Liver (tissue), 9 donors: ENCODE measurements around the gene VEPH1. TPM values are rescaled to one million over a fixed set of nuclear protein-coding genes. Genes with fewer than 3 reads are reported as not detected.

Experiments
- DNase-seq: peaks from one replicate; pipeline ENCODE4 v3.0.0-alpha.2; 2017; ENCODE audit warnings: low spot score
- H3K27ac ChIP-seq, 2 donors: one replicate each; pipeline ENCODE4 v1.7.0; 2013; ENCODE audit warnings: inconsistent platforms in 2 of 2, low read length in 2 of 2, control low read depth in 1 of 2, low read depth in 1 of 2, mild to moderate bottlenecking in 1 of 2
- H3K27me3 ChIP-seq, 4 donors: one replicate each; pipeline versions ENCODE4 v1.6.1 to v1.7.0; 2013; ENCODE audit warnings: low read length in 3 of 4, inconsistent platforms in 1 of 4, mild to moderate bottlenecking in 1 of 4, moderate library complexity in 1 of 4; ENCODE audit not compliant: control insufficient read depth in 4 of 4, insufficient read depth in 4 of 4
- H3K36me3 ChIP-seq, 4 donors: one replicate each; pipeline versions ENCODE4 v1.6.1 to v1.7.0; 2013; ENCODE audit warnings: low read length in 3 of 4, mild to moderate bottlenecking in 3 of 4, low read depth in 1 of 4, moderate library complexity in 1 of 4; ENCODE audit not compliant: control insufficient read depth in 4 of 4, insufficient read depth in 3 of 4
- H3K4me1 ChIP-seq, 4 donors: one replicate each; pipeline versions ENCODE4 v1.6.1 to v1.7.0; 2013; ENCODE audit warnings: low read length in 3 of 4, mild to moderate bottlenecking in 3 of 4, moderate library complexity in 1 of 4; ENCODE audit not compliant: control insufficient read depth in 4 of 4, insufficient read depth in 4 of 4
- H3K4me3 ChIP-seq, 3 donors: one replicate each; pipeline versions ENCODE4 v1.6.1 to v1.7.0; 2013; ENCODE audit warnings: low read length in 3 of 3, control low read depth in 1 of 3, low read depth in 1 of 3, mild to moderate bottlenecking in 1 of 3
- H3K9ac ChIP-seq, 2 donors: one replicate each; pipeline ENCODE4 v1.7.0; 2013; ENCODE audit warnings: low read length in 2 of 2, mild to moderate bottlenecking in 2 of 2, moderate library complexity in 2 of 2, control low read depth in 1 of 2, low read depth in 1 of 2
- H3K9me3 ChIP-seq, 4 donors: one replicate each; pipeline versions ENCODE4 v1.6.1 to v1.7.0; 2013; ENCODE audit warnings: low read length in 3 of 4; ENCODE audit not compliant: control insufficient read depth in 4 of 4
- ATF3 ChIP-seq: IDR thresholded peaks from 2 replicates; pipeline ENCODE4 v1.6.1; 2016; ENCODE audit warnings: antibody characterized with exemption
- CTCF ChIP-seq: fragments of 150-350 bp; IDR thresholded peaks from 2 replicates; pipeline ENCODE4 v1.5.1; 2017; ENCODE audit warnings: improper control_type of control experiment, low read depth, low read length; ENCODE audit not compliant: missing input control
- EGR1 ChIP-seq, 2 donors: IDR thresholded peaks; 2 replicates each; pipeline ENCODE4 v1.6.1; 2016 to 2018; ENCODE audit warnings: antibody characterized with exemption in 2 of 2, low read depth in 2 of 2
- FOXA1 ChIP-seq: IDR thresholded peaks from 2 replicates; pipeline ENCODE4 v1.6.1; 2016; ENCODE audit warnings: antibody characterized with exemption
- FOXA2 ChIP-seq: IDR thresholded peaks from 2 replicates; pipeline ENCODE4 v1.6.1; 2016; ENCODE audit warnings: antibody characterized with exemption
- GABPA ChIP-seq, 2 donors: IDR thresholded peaks in 1 of 2; conservative IDR thresholded peaks in 1 of 2; 2 replicates each; pipeline ENCODE4 v1.6.1; 2016; ENCODE audit warnings: antibody characterized with exemption in 2 of 2, mild to moderate bottlenecking in 1 of 2, moderate library complexity in 1 of 2
- HNF4A ChIP-seq, 2 donors: conservative IDR thresholded peaks; 2 replicates each; pipeline ENCODE4 v1.6.1; 2016; ENCODE audit warnings: antibody characterized with exemption in 2 of 2, mild to moderate bottlenecking in 2 of 2
- HNF4G ChIP-seq: IDR thresholded peaks from 2 replicates; pipeline ENCODE4 v1.6.1; 2016; ENCODE audit warnings: antibody characterized with exemption
- MAX ChIP-seq: IDR thresholded peaks from 2 replicates; pipeline ENCODE4 v1.6.1; 2016; ENCODE audit warnings: antibody characterized with exemption
- NR2F2 ChIP-seq: IDR thresholded peaks from 2 replicates; pipeline ENCODE4 v1.6.1; 2016; ENCODE audit warnings: antibody characterized with exemption
- RAD21 ChIP-seq, 2 donors: IDR thresholded peaks; 2 replicates each; pipeline ENCODE4 v1.6.1; 2016; ENCODE audit warnings: antibody characterized with exemption in 2 of 2, mild to moderate bottlenecking in 2 of 2
- REST ChIP-seq: IDR thresholded peaks from 2 replicates; pipeline ENCODE4 v1.6.1; 2016; ENCODE audit warnings: antibody characterized with exemption, mild to moderate bottlenecking
- SP1 ChIP-seq: IDR thresholded peaks from 2 replicates; pipeline ENCODE4 v1.6.1; 2018; ENCODE audit warnings: antibody characterized with exemption, mild to moderate bottlenecking
- YY1 ChIP-seq: IDR thresholded peaks from 2 replicates; pipeline ENCODE4 v1.6.1; 2016; ENCODE audit warnings: antibody characterized with exemption, mild to moderate bottlenecking
- ZBTB33 ChIP-seq: IDR thresholded peaks from 2 replicates; pipeline ENCODE4 v1.6.1; 2016; ENCODE audit warnings: antibody characterized with exemption
- WGBS: extraction: QIAGEN DNeasy Blood & Tissue Kit; methylation state at CpG from one replicate; pipeline ENCODE4 v1.1.7; 2013; 5-methylcytosine and 5-hydroxymethylcytosine counted together
- polyA plus RNA-seq, 2 donors: library from polyadenylated mRNA; stranded (reverse) in 1 of 2; unstranded in 1 of 2; fragments of 200-250 nt in 1 of 2; fragments of >200 nt in 1 of 2; fragmentation: Nextera tagmentation in 1 of 2; extraction: Ambion mirVana in 1 of 2; gene quantifications; one replicate each; pipeline versions ENCODE4 v1.2.1 to v1.2.3, GENCODE V29; 2013 to 2015
- total RNA-seq, 2 donors: library from RNA; depleted of rRNA; stranded (reverse); fragments of >200 nt; gene quantifications; one replicate each; pipeline ENCODE4 v1.2.3, GENCODE V29; 2014
- donor health status: healthy.
- donor health status: healthy.
- donor health status: healthy.
- donor health status: healthy.
- donor health status: healthy.

Gene VEPH1
- total and polyA plus RNA-seq, 4 donors: 0.60 to 3.3 (median 1.2) TPM

GRCh38 chr3:157543501-157544035 lies 40.4 kb upstream of the VEPH1 start:
- Histone ChIP-seq H3K36me3 (no peaks in the 10 kb centered on the region), H3K27ac (no peak overlapping the region), H3K4me1 (peaks cover 0 to 5% (median 0%) of the 10 kb centered on the region in 4 donors), H3K4me3 (peak overlapping the region in 1 of 3 donors; percentile 10), H3K9me3 (peaks cover 3 to 8% (median 6%) of the 10 kb centered on the region in 4 donors), H3K27me3 (peaks cover 0 to 3% (median 0%) of the 10 kb centered on the region in 4 donors), H3K9ac (no peak overlapping the region)
- 78% methylated on average over 13 of the region's 13 CpGs for WGBS
- no peak for DNase-seq
- TF ChIP-seq GABPA (IDR thresholded peaks at IDR 0.05 in 1 of 2, conservative IDR thresholded peaks at IDR 0.05 in 1 of 2) (no peak), RAD21 (IDR thresholded peaks at IDR 0.05) (no peak)

GRCh38 chr3:157542711-157543500 lies 39.7 kb upstream of the VEPH1 start:
- 8% methylated on average over 50 of the region's 50 CpGs for WGBS
- Histone ChIP-seq H3K4me1 (peaks cover 0 to 5% (median 0%) of the 10 kb centered on the region in 4 donors), H3K27me3 (peaks cover 0 to 3% (median 0%) of the 10 kb centered on the region in 4 donors), H3K36me3 (no peaks in the 10 kb centered on the region), H3K4me3 (peak overlapping the region in 1 of 3 donors; percentile 10), H3K9me3 (peaks cover 3 to 8% (median 6%) of the 10 kb centered on the region in 4 donors), H3K9ac (no peak overlapping the region), H3K27ac (no peak overlapping the region)
- peak; percentile 45 for DNase-seq
- no peak for TF ChIP-seq SP1
- no peak for TF ChIP-seq EGR1 (IDR thresholded peaks at IDR 0.05; ENCODE audit: low read depth in 2 of 2)
- no peak for TF ChIP-seq GABPA (IDR thresholded peaks at IDR 0.05 in 1 of 2, conservative IDR thresholded peaks at IDR 0.05 in 1 of 2)
- TF ChIP-seq MAX: no peak
- no peak for TF ChIP-seq ATF3
- no peak for TF ChIP-seq CTCF
- TF ChIP-seq RAD21 (IDR thresholded peaks at IDR 0.05): no peak
- no peak for TF ChIP-seq REST
- TF ChIP-seq HNF4A (conservative IDR thresholded peaks at IDR 0.05): no peak
- no peak for TF ChIP-seq FOXA2
- TF ChIP-seq HNF4G: no peak
- no peak for TF ChIP-seq YY1
- no peak for TF ChIP-seq ZBTB33
- TF ChIP-seq FOXA1: no peak
- TF ChIP-seq NR2F2: no peak
